HG03064 (cell line): ENCODE measurements around the gene HOXA7.

Experiments
- ATAC-seq: cut with Tn5 transposase; IDR thresholded peaks from one replicate; pipeline ENCODE4 v1.9.1; 2021; ENCODE audit warnings: low read depth; ENCODE audit not compliant: unreplicated experiment

The HOXA7 gene

GRCh38 chr7:27139334-27140125 lies 16.9 kb downstream of the HOXA7 start:
- no peak for ATAC-seq

- ATAC-seq, result no peak
These were observed 17.5 kb downstream of the HOXA7 start for GRCh38 chr7:27138985-27139333.

DNA sequence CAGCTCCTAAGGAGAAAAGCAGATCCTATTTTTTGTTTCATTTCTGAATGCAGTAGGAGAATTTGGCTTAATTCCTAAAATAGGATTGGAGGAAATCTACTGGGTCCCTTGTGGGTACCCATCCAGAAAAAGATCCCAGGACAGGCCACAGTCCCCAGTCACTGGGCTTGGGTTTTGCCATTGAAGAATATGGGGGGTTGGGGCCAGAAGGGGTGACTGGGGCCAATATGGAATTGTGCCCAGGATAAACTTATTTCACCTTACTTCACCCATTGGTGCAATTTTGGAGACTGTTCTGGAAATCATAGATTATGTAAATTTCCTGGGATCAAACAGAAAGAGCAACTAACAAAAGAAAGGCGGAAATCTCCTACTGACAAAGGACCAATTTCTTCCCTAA lies 18.0 kb downstream of the HOXA7 start:
- no peak for ATAC-seq

DNA sequence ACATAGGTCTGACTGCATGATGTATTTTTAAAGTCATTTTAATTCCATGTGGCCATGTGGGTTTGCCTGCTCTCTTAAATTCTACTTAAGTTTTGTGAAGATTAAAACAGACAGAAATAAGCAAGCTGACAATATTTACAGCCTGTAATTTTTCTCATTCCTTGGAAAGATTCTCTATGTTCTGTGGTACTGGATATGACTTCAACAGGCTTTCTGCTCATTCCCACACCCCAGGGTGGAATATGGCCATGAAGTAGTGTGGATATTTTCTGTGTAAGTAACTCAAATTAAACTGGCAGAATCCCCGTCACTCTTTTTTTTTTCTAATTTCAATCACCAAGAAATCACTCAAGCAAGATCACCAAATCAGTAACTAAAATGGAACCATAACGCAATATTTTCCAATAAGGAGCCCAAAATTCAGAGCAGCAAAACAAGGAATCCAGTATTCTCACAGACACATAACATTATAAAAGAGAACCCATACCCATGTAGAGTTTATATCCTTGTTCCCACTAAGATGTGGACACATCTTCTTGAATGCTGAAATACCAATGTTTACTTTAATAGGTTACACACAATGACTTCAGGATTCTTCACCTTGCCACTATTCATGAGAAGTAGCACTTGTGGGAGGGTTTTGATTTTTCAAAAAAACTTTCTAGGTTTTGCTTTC lies 18.7 kb downstream of the HOXA7 start:
- ATAC-seq, result no peak

DNA sequence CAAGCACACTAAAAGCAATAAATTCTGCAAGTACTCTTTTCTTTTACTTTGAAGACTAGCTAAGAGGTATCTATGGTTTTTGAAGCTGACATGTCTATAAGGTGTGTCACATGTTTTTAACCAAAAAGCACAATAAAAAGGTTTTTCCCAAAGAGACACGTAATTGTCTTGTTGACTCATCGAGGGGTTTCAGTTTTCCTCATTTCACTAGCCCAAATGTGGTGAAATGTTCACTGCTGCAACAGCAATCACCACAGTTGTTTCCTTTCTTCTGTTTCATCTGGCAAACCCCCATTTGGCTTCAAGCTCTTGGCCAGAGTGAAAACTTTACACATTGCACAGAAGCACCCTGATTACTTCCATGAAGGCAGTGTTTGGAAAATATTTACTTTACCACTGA lies 22.1 kb downstream of the HOXA7 start:
- ATAC-seq, result no peak

- ATAC-seq, result no peak
These were observed 22.9 kb downstream of the HOXA7 start for GRCh38 chr7:27133409-27134231.

DNA sequence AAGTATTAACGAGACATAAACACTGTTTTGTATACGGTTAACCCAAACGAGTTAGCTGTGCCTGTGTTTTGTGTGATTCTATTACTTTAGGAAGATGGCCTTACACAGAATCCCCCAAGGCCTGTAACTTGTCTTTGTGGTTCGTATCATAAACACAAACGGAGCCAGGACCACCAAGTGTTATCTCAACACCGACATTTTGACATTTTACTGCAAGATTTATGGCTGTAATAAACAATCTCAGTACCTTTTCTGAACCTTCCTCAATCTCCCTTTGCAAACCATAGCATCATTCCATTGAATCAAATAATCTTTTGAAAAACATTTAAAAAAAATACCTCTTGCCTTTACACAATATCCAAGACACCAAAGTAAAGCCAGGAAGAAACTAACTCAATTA lies 23.5 kb downstream of the HOXA7 start:
- ATAC-seq, result no peak

DNA sequence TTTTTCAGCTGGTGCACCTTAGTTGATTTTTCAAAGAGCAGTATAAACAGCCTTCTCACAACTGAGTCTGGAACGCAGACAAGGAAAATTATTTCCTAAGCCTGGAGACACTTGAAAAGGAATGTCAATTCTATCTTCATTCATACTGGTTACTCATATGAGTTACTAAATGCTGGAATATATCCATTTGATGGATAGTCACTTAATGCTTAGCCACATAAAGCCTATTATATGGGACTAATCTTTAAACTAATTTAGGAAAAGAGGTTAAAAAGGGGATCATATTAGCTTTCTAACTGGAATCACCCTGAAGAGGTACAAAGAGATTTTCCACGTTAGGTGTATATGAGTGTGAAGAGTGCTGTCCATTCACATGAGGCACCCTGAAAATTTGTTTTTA lies 24.3 kb downstream of the HOXA7 start:
- no peak for ATAC-seq

GRCh38 chr7:27131390-27131819 lies 25.1 kb downstream of the HOXA7 start:
- ATAC-seq, result no peak

- ATAC-seq, result no peak
These were observed 25.7 kb downstream of the HOXA7 start, which contains the start of gene HOXA4 for GRCh38 chr7:27130540-27131389. Gene HOXA4 (minus strand): TSS chr7:27130757. CDS start chr7:27130733, 24 bp downstream.

GRCh38 chr7:27129729-27130539 lies 26.5 kb downstream of the HOXA7 start:
- no peak for ATAC-seq

- ATAC-seq, result no peak
These were observed 27.4 kb downstream of the HOXA7 start for GRCh38 chr7:27128776-27129728.

GRCh38 chr7:27128034-27128433 lies 28.4 kb downstream of the HOXA7 start:
- ATAC-seq, result no peak

DNA sequence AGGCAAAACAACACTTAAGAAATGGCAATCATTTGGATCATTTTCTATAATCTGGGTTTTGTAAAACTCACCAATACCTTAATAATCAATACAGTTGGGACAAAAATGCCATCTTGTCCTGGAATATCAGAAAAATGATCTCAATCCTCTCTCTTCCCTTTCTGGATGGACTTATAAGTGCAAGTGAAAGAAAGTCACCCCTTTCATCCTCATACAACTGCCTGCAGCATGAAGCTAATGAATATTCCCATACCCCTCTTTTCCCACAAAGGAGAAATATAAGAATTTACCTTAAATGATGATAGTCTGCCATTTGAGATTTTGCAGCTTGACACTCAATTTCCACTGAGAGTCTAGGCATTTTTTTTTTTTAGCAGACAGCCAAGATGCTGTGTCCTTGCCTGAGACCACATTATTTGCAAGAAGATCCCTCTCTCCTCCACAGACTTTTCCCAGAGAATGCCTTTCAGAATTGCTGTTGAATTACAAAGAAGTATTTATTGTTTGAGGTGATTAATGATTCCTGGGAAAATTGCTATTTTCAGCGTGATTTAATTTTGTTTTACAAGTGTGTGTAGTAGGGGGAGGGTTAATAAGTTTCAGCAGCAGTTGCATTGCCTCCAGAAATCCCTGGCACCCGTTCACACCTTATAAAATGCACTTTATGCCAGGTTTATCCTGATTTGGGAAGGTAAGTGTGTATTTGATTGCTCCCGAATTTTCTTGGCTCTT lies 29.7 kb downstream of the HOXA7 start:
- no peak for ATAC-seq

GRCh38 chr7:27125986-27126394 lies 30.5 kb downstream of the HOXA7 start:
- ATAC-seq, result no peak

DNA sequence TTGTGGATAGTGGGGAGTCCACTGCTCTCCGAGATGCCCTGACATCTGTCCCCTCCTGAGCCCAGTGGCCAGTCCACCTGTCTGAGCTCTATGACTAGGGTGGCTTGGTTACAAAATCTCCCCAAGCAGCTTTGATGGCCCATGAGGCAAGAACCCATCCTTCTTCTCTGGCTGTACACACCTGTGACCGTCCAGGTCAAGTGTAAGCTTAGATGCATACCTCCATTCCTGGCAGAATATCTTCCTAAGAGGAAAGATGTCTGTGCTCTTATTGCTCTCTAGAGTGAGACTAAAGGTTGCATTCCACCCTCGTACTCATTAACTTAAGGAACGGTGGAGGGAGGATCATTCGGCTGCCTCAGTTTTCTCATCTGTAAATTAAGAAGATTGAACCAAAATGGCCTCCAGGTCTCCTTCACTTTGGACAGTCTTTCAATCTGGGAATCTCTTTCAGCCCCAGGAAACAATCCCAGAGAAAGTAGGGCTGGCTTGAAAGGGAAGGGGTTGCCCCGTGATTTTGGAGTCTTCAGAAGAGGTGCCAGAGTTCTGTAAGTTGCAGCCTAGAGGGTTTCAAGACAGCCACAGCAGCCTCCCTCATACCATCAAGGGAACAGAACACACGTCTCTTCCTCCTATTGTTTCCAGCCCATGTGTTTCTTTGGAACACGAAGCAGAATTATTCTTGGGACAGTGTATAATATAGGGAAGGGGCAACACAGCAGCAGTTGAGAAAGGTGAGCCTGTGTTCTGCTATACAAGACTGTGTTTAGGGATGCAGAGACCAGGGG lies 31.4 kb downstream of the HOXA7 start:
- ATAC-seq, result no peak
